Gastrocnemius medialis (tissue), 4 donors: ENCODE measurements around the gene SUGCT. TPM values are rescaled to one million over a fixed set of nuclear protein-coding genes. Genes with fewer than 3 reads are reported as not detected.

ENCODE experiments used
- ATAC-seq, 2 donors: fragments of 150-250 bp; one replicate each; pipeline ENCODE4 v1.9.1; 2016
- DNase-seq, 2 donors: peaks; one replicate each; pipeline ENCODE4 v3.0.0-alpha.2; 2019
- H3K27ac ChIP-seq, 4 donors: fragments of 200-600 bp; sonication (generic); 1 replicate in 1 of 4; 2 replicates in 3 of 4; pipeline ENCODE4 v1.5.1; 2016 to 2018; ENCODE audit warnings: mild to moderate bottlenecking in 2 of 4, moderate library complexity in 1 of 4
- H3K27me3 ChIP-seq, 3 donors: fragments of 200-600 bp; sonication (generic) in 2 of 3; 1 replicate in 1 of 3; 2 replicates in 2 of 3; pipeline versions ENCODE4 v1.5.1 to v1.6.0; 2016 to 2019; ENCODE audit warnings: mild to moderate bottlenecking in 1 of 3, moderate library complexity in 1 of 3
- H3K36me3 ChIP-seq, 2 donors: fragments of 200-600 bp; sonication (generic) in 1 of 2; one replicate each; pipeline ENCODE4 v1.5.1; 2017 to 2018
- H3K4me1 ChIP-seq, 2 donors: fragments of 200-600 bp; sonication (generic) in 1 of 2; one replicate each; pipeline ENCODE4 v1.5.1; 2016 to 2017; ENCODE audit warnings: mild to moderate bottlenecking in 2 of 2
- H3K4me3 ChIP-seq, 4 donors: fragments of 200-600 bp; sonication (generic) in 3 of 4; 1 replicate in 1 of 4; 2 replicates in 3 of 4; pipeline ENCODE4 v1.5.1; 2016 to 2019; ENCODE audit warnings: mild to moderate bottlenecking in 2 of 4
- H3K9me3 ChIP-seq, 3 donors: fragments of 200-600 bp; sonication (generic) in 2 of 3; 1 replicate in 1 of 3; 2 replicates in 2 of 3; pipeline ENCODE4 v1.5.1; 2016 to 2019
- POLR2A ChIP-seq, 2 donors: fragments of 450-650 bp; IDR thresholded peaks; one replicate each; pipeline ENCODE4 v1.6.1; 2017; ENCODE audit warnings: antibody characterized with exemption in 2 of 2, mild to moderate bottlenecking in 2 of 2, moderate library complexity in 2 of 2
- in situ Hi-C, 4 donors: fragments of 200-750 bp; cut with MboI; loops; one replicate each; pipeline versions ENCODE4 v1.15.0 to v1.8.0; 2017; ENCODE audit warnings: low sequenced_read_pairs in 4 of 4
- intact Hi-C: fragments of 100-400 bp; cut with DNase I; formaldehyde crosslinking; loops from one replicate; pipeline ENCODE4 v1.15.1; 2023; ENCODE audit warnings: low total_unique reads
- total RNA-seq, 4 donors: library from RNA; depleted of rRNA; stranded (reverse); fragments of >200 nt; gene quantifications; one replicate each; pipeline versions ENCODE4 v1.1.0 to v1.2.3, GENCODE V29; 2016
- TF ChIP-seq, protein P1 (sequence below), 5 experiments: fragments of 450-650 bp in 3 of 5; fragments of 200-600 bp in 2 of 5; sonication (generic) in 2 of 5; IDR thresholded peaks in 4 of 5; conservative IDR thresholded peaks in 1 of 5; 1 replicate in 4 of 5; 2 replicates in 1 of 5; pipeline ENCODE4 v1.5.1; 2016 to 2019; ENCODE audit warnings: antibody characterized with exemption in 5 of 5, mild to moderate bottlenecking in 3 of 5, moderate library complexity in 3 of 5

Gene SUGCT
- total RNA-seq, 4 donors from 2014 or later: 2.3 to 3.5 (median 2.9) TPM

DNA sequence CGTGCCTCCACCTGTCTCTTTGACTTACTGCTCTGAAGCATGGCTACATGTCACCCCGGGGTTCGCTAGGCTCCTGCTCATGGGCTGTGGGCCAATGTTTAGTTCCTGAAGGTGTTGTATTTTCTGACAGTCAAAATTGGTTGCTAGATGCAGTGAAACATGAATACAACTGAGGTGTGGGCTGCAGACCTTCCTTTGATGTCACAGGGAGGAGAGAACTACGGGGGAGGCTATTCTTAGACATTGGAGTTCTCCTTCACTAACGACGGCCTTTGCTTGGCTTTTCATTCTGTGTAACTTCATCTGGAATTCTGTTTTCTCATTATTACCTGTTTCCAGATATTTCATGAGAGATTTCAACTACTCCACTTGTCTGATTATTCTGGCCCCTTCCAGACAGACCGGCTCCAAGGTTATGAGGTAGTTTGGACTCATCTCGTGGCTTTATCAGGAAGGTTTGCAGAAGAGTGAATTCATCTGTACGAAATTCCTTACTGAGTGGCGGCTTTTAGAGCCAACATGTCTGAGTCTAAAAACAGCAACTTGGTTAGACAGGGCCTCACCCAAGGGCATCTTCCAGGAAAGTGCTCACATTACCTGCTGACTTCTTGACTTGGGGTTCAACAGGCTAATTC lies 774.7 kb downstream of the SUGCT start:
- in situ Hi-C loops (no loop called here), intact Hi-C loops (no loop called here)
- H3K27me3 ChIP-seq: no peaks in the 10 kb centered on the region
- ATAC-seq (no peak), DNase-seq (no peak)
- H3K9me3 ChIP-seq: no peaks in the 10 kb centered on the region
- H3K27ac ChIP-seq: no peak overlapping the region
- no peak for TF ChIP-seq POLR2A (IDR thresholded peaks at IDR 0.05)
- TF ChIP-seq, protein P1, sequence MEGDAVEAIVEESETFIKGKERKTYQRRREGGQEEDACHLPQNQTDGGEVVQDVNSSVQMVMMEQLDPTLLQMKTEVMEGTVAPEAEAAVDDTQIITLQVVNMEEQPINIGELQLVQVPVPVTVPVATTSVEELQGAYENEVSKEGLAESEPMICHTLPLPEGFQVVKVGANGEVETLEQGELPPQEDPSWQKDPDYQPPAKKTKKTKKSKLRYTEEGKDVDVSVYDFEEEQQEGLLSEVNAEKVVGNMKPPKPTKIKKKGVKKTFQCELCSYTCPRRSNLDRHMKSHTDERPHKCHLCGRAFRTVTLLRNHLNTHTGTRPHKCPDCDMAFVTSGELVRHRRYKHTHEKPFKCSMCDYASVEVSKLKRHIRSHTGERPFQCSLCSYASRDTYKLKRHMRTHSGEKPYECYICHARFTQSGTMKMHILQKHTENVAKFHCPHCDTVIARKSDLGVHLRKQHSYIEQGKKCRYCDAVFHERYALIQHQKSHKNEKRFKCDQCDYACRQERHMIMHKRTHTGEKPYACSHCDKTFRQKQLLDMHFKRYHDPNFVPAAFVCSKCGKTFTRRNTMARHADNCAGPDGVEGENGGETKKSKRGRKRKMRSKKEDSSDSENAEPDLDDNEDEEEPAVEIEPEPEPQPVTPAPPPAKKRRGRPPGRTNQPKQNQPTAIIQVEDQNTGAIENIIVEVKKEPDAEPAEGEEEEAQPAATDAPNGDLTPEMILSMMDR (IDR thresholded peaks at IDR 0.05 in 4 of 5, conservative IDR thresholded peaks at IDR 0.05 in 1 of 5): no peak
- H3K4me1 ChIP-seq: no peaks in the 10 kb centered on the region
- no peaks in the 10 kb centered on the region for H3K36me3 ChIP-seq
- H3K4me3 ChIP-seq: no peak overlapping the region

Other genes with a start within 250 kb of the SUGCT start
- 10 to 100 TPM; 25.0 to 50.8 (median 29.4) TPM for gene CDK13, start 184.7 kb upstream of the SUGCT start, total RNA-seq
- gene MPLKIP, start 383 bp upstream of the SUGCT start, total RNA-seq: 10 to 100 TPM; 19.1 to 27.9 (median 23.8) TPM